HepG2 (cell line): ENCODE results near the gene E2F1. TPM values are rescaled to one million over a fixed set of nuclear protein-coding genes. Genes with fewer than 3 reads are reported as not detected.
A peak's percentile ranks its signal among the peaks of the same experiment; 100 is the strongest.

ENCODE experiments used
- ASH2L ChIP-seq: fragments of 300-600, 200-600 bp; sonication (generic); IDR thresholded peaks from 2 replicates; pipeline ENCODE4 v1.7.0; 2017; ENCODE audit warnings: low read depth, mild to moderate bottlenecking, moderate library complexity, mixed read lengths, low read length; ENCODE audit not compliant: insufficient read length
- ATF7 ChIP-seq, 2 experiments: fragments of 450-650 bp in 1 of 2; sonication (generic) in 1 of 2; formaldehyde crosslinking in 1 of 2; IDR thresholded peaks; 2 replicates each; pipeline versions ENCODE4 v1.4.0 to v1.6.1; 2016 to 2020; ENCODE audit warnings: antibody characterized with exemption in 1 of 2, mild to moderate bottlenecking in 1 of 2, missing genetic modification reagents in 1 of 2
- BORCS8-MEF2B ChIP-seq: sonication (generic); formaldehyde crosslinking; IDR thresholded peaks from 2 replicates; pipeline ENCODE4 v1.8.0; 2022; ENCODE audit warnings: mild to moderate bottlenecking, missing genetic modification reagents
- GATA4 ChIP-seq: sonication (generic); IDR thresholded peaks from 2 replicates; pipeline ENCODE4 v1.6.1; 2016; ENCODE audit warnings: antibody characterized with exemption, low read depth, borderline replicate concordance
- MEF2D ChIP-seq: sonication (generic); formaldehyde crosslinking; IDR thresholded peaks from 2 replicates; pipeline ENCODE4 v1.5.1; 2020; ENCODE audit warnings: mild to moderate bottlenecking, missing genetic modification reagents
- MIER3 ChIP-seq: IDR thresholded peaks from 2 replicates; pipeline ENCODE4 v1.6.1; 2016; ENCODE audit warnings: missing compliant biosample characterization, borderline replicate concordance
- MTF2 ChIP-seq: sonication (generic); formaldehyde crosslinking; IDR thresholded peaks from 2 replicates; pipeline ENCODE4 v1.5.0; 2020; ENCODE audit warnings: missing genetic modification reagents, borderline replicate concordance
- NFAT5 ChIP-seq: sonication (generic); formaldehyde crosslinking; IDR thresholded peaks from 2 replicates; pipeline ENCODE4 v1.4.0; 2020; ENCODE audit warnings: missing genetic modification reagents
- NFYB ChIP-seq: sonication (generic); formaldehyde crosslinking; IDR thresholded peaks from 2 replicates; pipeline ENCODE4 v1.4.0; 2020; ENCODE audit warnings: missing genetic modification reagents
- PCBP1 ChIP-seq: fragments of 200-400 bp; formaldehyde crosslinking; IDR thresholded peaks from 2 replicates; pipeline ENCODE4 v1.6.1; 2017; ENCODE audit warnings: mild to moderate bottlenecking, low read depth, low read length, borderline replicate concordance
- SOX13 ChIP-seq, 3 experiments: fragments of 450-650 bp in 1 of 3; sonication (generic) in 1 of 3; formaldehyde crosslinking in 1 of 3; IDR thresholded peaks in 2 of 3; conservative IDR thresholded peaks in 1 of 3; 2 replicates each; pipeline versions ENCODE4 v1.5.0 to v1.6.1; 2016 to 2020; ENCODE audit warnings: antibody characterized with exemption in 1 of 3, mild to moderate bottlenecking in 1 of 3, missing compliant biosample characterization in 1 of 3, missing genetic modification reagents in 1 of 3, moderate library complexity in 1 of 3
- SSRP1 ChIP-seq: IDR thresholded peaks from 2 replicates; pipeline ENCODE4 v1.6.1; 2016; ENCODE audit warnings: control low read depth
- U2AF1 ChIP-seq: fragments of 200-400 bp; formaldehyde crosslinking; optimal IDR thresholded peaks from 2 replicates; pipeline ENCODE3; 2017; ENCODE audit warnings: mild to moderate bottlenecking, low read depth, low read length
- ZBTB39 ChIP-seq: sonication (generic); formaldehyde crosslinking; IDR thresholded peaks from 2 replicates; pipeline ENCODE4 v1.5.0; 2020; ENCODE audit warnings: missing genetic modification reagents
- ZBTB49 ChIP-seq: sonication (generic); formaldehyde crosslinking; IDR thresholded peaks from 2 replicates; pipeline ENCODE4 v1.4.0; 2020; ENCODE audit warnings: missing genetic modification reagents, borderline replicate concordance
- ZNF44 ChIP-seq: sonication (generic); formaldehyde crosslinking; IDR thresholded peaks from 2 replicates; pipeline ENCODE4 v1.5.1; 2020; ENCODE audit warnings: mild to moderate bottlenecking, missing genetic modification reagents
- ZNF737 ChIP-seq: sonication (generic); formaldehyde crosslinking; IDR thresholded peaks from 2 replicates; pipeline ENCODE4 v1.5.0; 2020; ENCODE audit warnings: missing genetic modification reagents, mild to moderate bottlenecking, borderline replicate concordance
- ZSCAN30 ChIP-seq: sonication (generic); formaldehyde crosslinking; IDR thresholded peaks from 2 replicates; pipeline ENCODE4 v1.5.0; 2020; ENCODE audit warnings: mild to moderate bottlenecking, missing genetic modification reagents
- polyA plus RNA-seq, 8 experiments: library from polyadenylated mRNA; depleted of rRNA in 3 of 8; stranded (reverse) in 7 of 8; unstranded in 1 of 8; fragments of >200 nt; fragmentation: Illumina TruSeq in 4 of 8; extraction: Trizol in 4 of 8; gene quantifications; 2 replicates each; pipeline versions ENCODE4 v1.2.1 to v1.2.3, GENCODE V29; 2011 to 2016; ENCODE audit warnings: low read depth in 4 of 8, missing spikeins in 1 of 8, mixed read lengths in 1 of 8; ENCODE audit not compliant: insufficient read depth in 1 of 8
- total RNA-seq, 5 experiments: library from RNA; depleted of rRNA; stranded (reverse); fragments of >200 nt; fragmentation: Illumina TruSeq; extraction: Trizol; gene quantifications; 2 replicates each; pipeline ENCODE4 v1.2.3, GENCODE V29; 2016; ENCODE audit warnings: low read depth in 1 of 5

E2F1 gene
- total and polyA plus RNA-seq, 2 of the 13 experiments (the other 11 are each of a cell fraction or from before 2014, with no cell fraction given), result 25.5 to 39.4 TPM

- TF ChIP-seq MIER3 (CRISPR knock-in tag) (no peak; the same call in none of the 2 replicates), SSRP1 (CRISPR knock-in tag) (no peak), GATA4 (0 out of 2 replicates have a peak, but pooled peaks have one; percentile 42), ATF7 (IDR thresholded peaks at IDR 0.05) (no peak), ATF7 (CRISPR knock-in tag; IDR thresholded peaks at IDR 0.05) (peak; percentile 82), BORCS8-MEF2B (peak; percentile 92; the same call in 1 of the 2 replicates), SOX13 (IDR thresholded peaks at IDR 0.05) (peak; percentile 35; the same call in 1 of the 2 replicates), SOX13 (CRISPR knock-in tag; conservative IDR thresholded peaks at IDR 0.05 in 1 of 2, IDR thresholded peaks at IDR 0.05 in 1 of 2) (peak; percentile 61 to 83; a peak in 2 of 4 replicates), PCBP1 (no peak), ZNF737 (no peak), NFAT5 (CRISPR knock-in tag) (peak; percentile 26), ZNF44 (peak; percentile 95; the same call in 1 of the 2 replicates), ASH2L (peak; percentile 98), ZBTB39 (CRISPR knock-in tag) (peak; percentile 87; the same call in 1 of the 2 replicates), ZBTB49 (no peak), MEF2D (CRISPR knock-in tag) (no peak), U2AF1 (no peak), NFYB (peak; percentile 29; the same call in 1 of the 2 replicates), MTF2 (CRISPR knock-in tag) (peak; percentile 87; the same call in 1 of the 2 replicates), ZSCAN30 (CRISPR knock-in tag) (no peak)
These were observed 46.2 kb upstream of the E2F1 start (continued) for GRCh38 chr20:33732166-33732970.
